Measurements from ENCODE around the gene HSD11B2. TPM values are rescaled to one million over a fixed set of nuclear protein-coding genes. Genes with fewer than 3 reads are reported as not detected.

HSD11B2 gene
- total RNA-seq, 1 experiment from 2014 or later, result 2.4 TPM

Other genes starting within 250 kb of the HSD11B2 start
- 22.6 and 29.6 TPM in 2 replicates for gene MATCAP1, start 247.2 kb upstream of the HSD11B2 start, total RNA-seq (2014; rRNA removed)
- not detected in 2 replicates for gene EXOC3L1, start 241.0 kb upstream of the HSD11B2 start, total RNA-seq (2014; rRNA removed)
- gene E2F4, start 239.0 kb upstream of the HSD11B2 start, total RNA-seq (2014; rRNA removed), result 86.2 and 107 TPM in 2 replicates
- gene ELMO3, start 232.0 kb upstream of the HSD11B2 start, total RNA-seq (2014; rRNA removed), result 1.6 and 2.2 TPM in 2 replicates
- 35.4 and 36.6 TPM in 2 replicates for gene TMEM208, start 204.0 kb upstream of the HSD11B2 start, total RNA-seq (2014; rRNA removed)
- 45.5 and 57.1 TPM in 2 replicates for gene FHOD1, start 183.6 kb upstream of the HSD11B2 start, total RNA-seq (2014; rRNA removed)
- gene SLC9A5, start 182.1 kb upstream of the HSD11B2 start, total RNA-seq (2014; rRNA removed), result 0.81 and 1.1 TPM in 2 replicates
- 8.9 and 15.6 TPM in 2 replicates for gene PLEKHG4, start 151.6 kb upstream of the HSD11B2 start, total RNA-seq (2014; rRNA removed)
- not detected in 2 replicates for gene KCTD19, start 104.4 kb upstream of the HSD11B2 start, total RNA-seq (2014; rRNA removed)
- gene LRRC36, start 104.3 kb upstream of the HSD11B2 start, total RNA-seq (2014; rRNA removed), result 0.92 TPM in 1 of 2 replicates, not detected in the other
- not detected in 2 replicates for gene TPPP3, start 37.6 kb upstream of the HSD11B2 start, total RNA-seq (2014; rRNA removed)
- gene ZDHHC1, start 14.6 kb upstream of the HSD11B2 start, total RNA-seq (2014; rRNA removed), result 4.8 and 5.1 TPM in 2 replicates
- gene ATP6V0D1, start 50.0 kb downstream of the HSD11B2 start, total RNA-seq (2014; rRNA removed), result 65.5 and 76.6 TPM in 2 replicates
- not detected in 2 replicates for gene AGRP, start 52.4 kb downstream of the HSD11B2 start, total RNA-seq (2014; rRNA removed)
- 14.8 and 30.8 TPM in 2 replicates for gene RIPOR1, start 97.7 kb downstream of the HSD11B2 start, total RNA-seq (2014; rRNA removed)
- 30.3 and 34.7 TPM in 2 replicates for gene CTCF, start 131.4 kb downstream of the HSD11B2 start, total RNA-seq (2014; rRNA removed)
- 0.33 and 0.40 TPM in 2 replicates for gene CARMIL2, start 214.0 kb downstream of the HSD11B2 start, total RNA-seq (2014; rRNA removed)
- gene ACD, start 229.1 kb downstream of the HSD11B2 start, total RNA-seq (2014; rRNA removed), result 26.3 and 31.7 TPM in 2 replicates
- gene PARD6A, start 229.8 kb downstream of the HSD11B2 start, total RNA-seq (2014; rRNA removed), result 15.1 and 16.4 TPM in 2 replicates
- gene ENKD1, start 235.6 kb downstream of the HSD11B2 start, total RNA-seq (2014; rRNA removed), result 12.0 and 19.4 TPM in 2 replicates
- not detected in 2 replicates for gene C16orf86, start 235.7 kb downstream of the HSD11B2 start, total RNA-seq (2014; rRNA removed)